Ovary (tissue), 10 donors: Measurements from ENCODE around the gene DCTPP1. TPM values are rescaled to one million over a fixed set of nuclear protein-coding genes. Genes with fewer than 3 reads are reported as not detected.
"Not testable (repeated sequence)": the region's sequence is repeated elsewhere in the genome, so short reads cannot be mapped to it uniquely, and the experiment has no call there.

Source experiments
- DNase-seq, 5 donors: peaks; one replicate each; pipeline ENCODE4 v3.0.0-alpha.2; 2019 to 2020
- H3K27ac ChIP-seq, 2 donors: fragments of 200-600 bp; one replicate each; pipeline versions ENCODE4 v1.5.1 to v1.8.0; 2019 to 2022
- H3K27me3 ChIP-seq: fragments of 200-600 bp; one replicate; pipeline ENCODE4 v1.8.0; 2022
- H3K36me3 ChIP-seq: fragments of 200-600 bp; sonication (generic); one replicate; pipeline ENCODE4 v1.5.1; 2019
- H3K4me1 ChIP-seq: one replicate; pipeline ENCODE4 v1.8.1; 2013; ENCODE audit warnings: mild to moderate bottlenecking, moderate library complexity; ENCODE audit not compliant: insufficient read depth
- H3K4me3 ChIP-seq: fragments of 200-600 bp; sonication (generic); one replicate; pipeline ENCODE4 v1.5.1; 2017
- H3K9me3 ChIP-seq, 2 donors: fragments of 200-600 bp in 1 of 2; sonication (generic) in 1 of 2; one replicate each; pipeline versions ENCODE4 v1.5.1 to v1.8.1; 2013 to 2019; ENCODE audit warnings: mild to moderate bottlenecking in 1 of 2, moderate library complexity in 1 of 2
- EP300 ChIP-seq: sonication (generic); formaldehyde crosslinking; IDR thresholded peaks from one replicate; pipeline ENCODE4 v1.6.1; 2017; ENCODE audit warnings: antibody characterized with exemption
- POLR2A ChIP-seq: fragments of 450-650 bp; IDR thresholded peaks from one replicate; pipeline ENCODE4 v1.6.1; 2017; ENCODE audit warnings: antibody characterized with exemption, mild to moderate bottlenecking, moderate library complexity
- WGBS, 3 donors: extraction: QIAGEN DNeasy Blood & Tissue Kit in 1 of 3; methylation state at CpG; one replicate each; pipeline versions ENCODE4 v1.1.5 to v1.1.7; 2013 to 2017; 5-methylcytosine and 5-hydroxymethylcytosine counted together
- intact Hi-C, 4 donors: fragments of 100-400 bp; cut with DNase I; formaldehyde crosslinking; loops; one replicate each; pipeline versions ENCODE4 v1.11.0 to v1.15.1; 2022 to 2023
- long read RNA-seq, 3 donors: library from polyadenylated mRNA in 2 of 3; unstranded in 2 of 3; transcript quantifications; one replicate each; pipeline ENCODE4 v2.0.0 and lab custom pipeline, GENCODE V29; 2021 to 2026
- polyA plus RNA-seq, 2 donors: library from polyadenylated mRNA; stranded (reverse); fragments of 200-250 nt in 1 of 2; fragments of 350-450 nt in 1 of 2; fragmentation: Illumina TruSeq in 1 of 2; extraction: RNeasy Lipid Tissue Mini Kit (QIAGEN cat#74804) in 1 of 2; gene quantifications; one replicate each; pipeline ENCODE4 v1.2.3, GENCODE V29; 2013 to 2014
- total RNA-seq, 7 donors: library from RNA; depleted of rRNA in 2 of 7; stranded (reverse); fragments of >200 nt in 2 of 7; fragmentation: NEBNext Ultra II Directional in 3 of 7; extraction: Animal tissue kit (Norgen Biotek cat#: 25700) in 3 of 7; gene quantifications; one replicate each; pipeline versions ENCODE4 v1.1.0 to v1.2.4, GENCODE V29; 2016 to 2023
- TF ChIP-seq, protein P1 (sequence below), 3 donors: fragments of 450-650 bp in 2 of 3; fragments of 200-600 bp in 1 of 3; IDR thresholded peaks; one replicate each; pipeline versions ENCODE4 v1.5.1 to v1.8.0; 2016 to 2022; ENCODE audit warnings: antibody characterized with exemption in 3 of 3, mild to moderate bottlenecking in 1 of 3
- donor health status: DM: no; HTN: no; CAD: no; lungs with moderate emphysema.
- donor health status: DM: no; HTN: no; CAD: no.
- donor health status: Bipolar disorder and iron deficiency.
- donor health status: DM: yes; HTN: yes; CAD: no.
- donor health status: DM: no; HTN: no; CAD: no.
- donor health status: DM: yes; HTN: yes; CAD: no.

DCTPP1 gene
- 10 to 100 TPM; 13.2 to 34.4 (median 22.9) TPM for total RNA-seq
- 10 to 100 TPM; 16.3 to 20.3 TPM for polyA plus RNA-seq
- long read RNA-seq, donor 1, transcript DCTPP1-201 (3 exons, 1,222 nt) = major isoform, 62 of 63 reads
- long read RNA-seq, donor 1, partial matches to known transcripts = 1 of 63 reads
- long read RNA-seq, donor 1, other reads (novel, unspliced or antisense) = 0 of 63 reads
- long read RNA-seq, donor 2, transcript DCTPP1-201 (3 exons, 1,222 nt) = major isoform, 49 of 54 reads
- long read RNA-seq, donor 2, partial matches to known transcripts = 0 of 54 reads
- long read RNA-seq, donor 2, other reads (novel, unspliced or antisense) = 0 of 54 reads
- long read RNA-seq, donor 3, transcript DCTPP1-201 (3 exons, 1,222 nt) = major isoform, 38 of 47 reads
- long read RNA-seq, donor 3, partial matches to known transcripts = 0 of 47 reads
- long read RNA-seq, donor 3, other reads (novel, unspliced or antisense) = 7 of 47 reads

DNA sequence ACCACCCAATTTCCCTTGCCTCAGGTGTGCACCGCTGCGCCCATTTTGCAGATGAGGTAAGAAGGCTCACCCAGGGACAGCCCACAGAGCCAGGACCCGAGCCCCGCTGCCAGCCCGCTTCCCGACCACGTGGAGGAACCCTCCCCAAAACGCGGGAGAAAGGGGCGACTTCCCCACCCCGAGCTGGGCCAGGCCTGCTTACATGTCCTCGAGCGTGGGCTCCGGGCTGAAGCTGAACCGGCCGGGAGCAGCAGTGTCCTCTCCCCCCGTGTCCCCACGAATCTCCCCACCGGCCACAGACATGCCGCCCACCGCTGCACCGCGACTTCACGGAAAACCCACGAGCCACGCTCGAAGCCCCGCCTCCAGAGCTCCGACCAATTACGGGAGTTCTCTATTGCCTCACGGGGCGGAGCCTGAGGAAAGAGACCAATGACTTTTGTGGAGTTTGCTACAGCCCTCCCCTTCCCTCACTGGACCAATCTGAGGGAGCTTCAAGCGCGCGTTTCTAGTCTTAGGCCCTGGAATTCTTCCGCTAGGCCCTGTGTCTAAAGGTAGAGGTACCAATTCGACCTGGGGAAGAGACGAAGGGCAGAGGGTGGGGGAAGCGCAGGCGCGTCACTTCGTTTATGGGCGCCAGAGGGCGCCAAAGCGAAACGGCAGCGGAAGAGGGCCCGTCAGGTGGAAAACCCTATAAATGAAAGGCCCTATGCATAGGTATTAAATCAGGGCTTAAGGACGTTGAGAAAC lies at the start of gene DCTPP1:
TSS of gene DCTPP1 (minus strand) at position 353 of the 750 bp plus-strand sequence. CDS start at position 303, 50 bp downstream.
- peak; percentile 92 to 97 (median 94) for DNase-seq
- TF ChIP-seq, protein P1, sequence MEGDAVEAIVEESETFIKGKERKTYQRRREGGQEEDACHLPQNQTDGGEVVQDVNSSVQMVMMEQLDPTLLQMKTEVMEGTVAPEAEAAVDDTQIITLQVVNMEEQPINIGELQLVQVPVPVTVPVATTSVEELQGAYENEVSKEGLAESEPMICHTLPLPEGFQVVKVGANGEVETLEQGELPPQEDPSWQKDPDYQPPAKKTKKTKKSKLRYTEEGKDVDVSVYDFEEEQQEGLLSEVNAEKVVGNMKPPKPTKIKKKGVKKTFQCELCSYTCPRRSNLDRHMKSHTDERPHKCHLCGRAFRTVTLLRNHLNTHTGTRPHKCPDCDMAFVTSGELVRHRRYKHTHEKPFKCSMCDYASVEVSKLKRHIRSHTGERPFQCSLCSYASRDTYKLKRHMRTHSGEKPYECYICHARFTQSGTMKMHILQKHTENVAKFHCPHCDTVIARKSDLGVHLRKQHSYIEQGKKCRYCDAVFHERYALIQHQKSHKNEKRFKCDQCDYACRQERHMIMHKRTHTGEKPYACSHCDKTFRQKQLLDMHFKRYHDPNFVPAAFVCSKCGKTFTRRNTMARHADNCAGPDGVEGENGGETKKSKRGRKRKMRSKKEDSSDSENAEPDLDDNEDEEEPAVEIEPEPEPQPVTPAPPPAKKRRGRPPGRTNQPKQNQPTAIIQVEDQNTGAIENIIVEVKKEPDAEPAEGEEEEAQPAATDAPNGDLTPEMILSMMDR (IDR thresholded peaks at IDR 0.05) = peak; percentile 61 to 91 (median 83)
- TF ChIP-seq EP300 (no peak), POLR2A (peak; percentile 22)
- Histone ChIP-seq H3K36me3 (no peaks in the 10 kb centered on the region), H3K27ac (peak within 1 kb of the TSS in 1 of 2 donors; percentile 71), H3K4me1 (peaks cover 7% of the 10 kb centered on the region), H3K27me3 (no peaks in the 10 kb centered on the region), H3K9me3 (no peaks in the 10 kb centered on the region), H3K4me3 (peak within 1 kb of the TSS; percentile 57)
- intact Hi-C loops = loop anchor here in 3 of 4 donors (10.0 kb wide), 3 partner anchors 95 to 195 kb away; partner anchors contain the start of genes ZNF764 (in 1 of the 3) and ZNF768 (in 1 of the 3)
- 0 to 1% (median 0%) methylated on average over 37 to 49 of the region's 49 CpGs for WGBS, 3 donors

DNA sequence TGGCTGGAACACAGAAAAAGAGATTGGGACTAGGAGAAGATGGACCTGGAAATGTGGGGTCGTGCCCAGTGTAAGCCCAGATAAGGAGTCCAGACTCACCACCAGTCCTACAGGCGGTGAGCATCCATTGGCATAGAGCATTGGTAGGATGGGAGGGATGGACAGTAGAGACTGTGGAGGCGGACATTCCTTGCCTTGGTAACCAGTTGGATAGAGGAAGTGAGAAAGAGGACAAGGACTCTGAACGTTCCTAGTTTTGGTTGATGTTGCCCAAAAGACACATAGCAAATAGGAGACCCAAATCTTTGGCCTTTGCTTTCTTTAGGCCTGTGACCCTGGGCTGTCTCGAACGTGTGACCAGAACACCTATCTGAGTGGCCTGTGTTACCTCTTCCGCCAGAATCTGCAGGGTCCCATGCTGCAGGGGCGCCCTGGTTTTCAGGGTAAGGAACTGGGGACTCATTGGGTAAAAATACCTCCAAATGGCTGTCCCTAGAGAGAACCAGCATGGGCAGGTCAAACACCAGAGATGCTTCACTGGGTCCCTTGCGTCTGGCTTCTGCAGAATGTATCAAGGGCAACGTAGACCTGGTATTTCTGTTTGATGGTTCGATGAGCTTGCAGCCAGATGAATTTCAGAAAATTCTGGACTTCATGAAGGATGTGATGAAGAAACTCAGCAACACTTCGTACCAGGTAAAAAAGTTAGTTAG lies 49.1 kb upstream of the DCTPP1 start:
- Histone ChIP-seq H3K9me3 (no peaks in the 10 kb centered on the region), H3K4me3 (no peak overlapping the region), H3K27me3 (no peaks in the 10 kb centered on the region), H3K27ac (no peak overlapping the region), H3K36me3 (no peaks in the 10 kb centered on the region), H3K4me1 (no peaks in the 10 kb centered on the region)
- WGBS, 3 donors = 86 to 88% (median 87%) methylated on average over 12 of the region's 12 CpGs
- DNase-seq = no peak
- TF ChIP-seq POLR2A (no peak), EP300 (no peak)
- TF ChIP-seq, protein P1 (IDR thresholded peaks at IDR 0.05) = no peak
- intact Hi-C loops = no loop called here

DNA sequence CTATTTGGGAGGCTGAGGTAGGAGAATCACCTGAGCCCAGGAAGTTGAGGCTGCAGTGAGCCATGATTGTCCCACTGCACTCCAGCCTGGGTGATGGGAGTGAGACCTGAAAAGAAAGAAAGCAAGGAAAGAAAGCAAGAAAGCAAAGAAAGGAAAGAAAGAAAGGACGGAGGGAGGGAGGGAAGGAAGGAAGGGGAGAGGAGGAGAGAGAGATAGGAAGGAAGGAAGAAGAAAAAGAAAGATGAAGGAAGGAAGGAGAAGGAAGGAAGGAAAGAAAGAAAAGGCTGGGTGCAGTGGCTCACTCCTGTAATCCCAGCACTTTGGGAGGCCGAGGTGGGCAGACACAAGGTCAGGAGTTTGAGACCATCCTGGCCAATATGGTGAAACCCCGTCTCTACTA lies 47.9 kb upstream of the DCTPP1 start:
- H3K27ac ChIP-seq, H3K4me1 ChIP-seq, intact Hi-C loops, H3K36me3 ChIP-seq, H3K27me3 ChIP-seq, H3K4me3 ChIP-seq, H3K9me3 ChIP-seq, DNase-seq: not testable (repeated sequence)
- WGBS, 3 donors = 75 to 81% (median 79%) methylated on average over 3 of the region's 3 CpGs

DNA sequence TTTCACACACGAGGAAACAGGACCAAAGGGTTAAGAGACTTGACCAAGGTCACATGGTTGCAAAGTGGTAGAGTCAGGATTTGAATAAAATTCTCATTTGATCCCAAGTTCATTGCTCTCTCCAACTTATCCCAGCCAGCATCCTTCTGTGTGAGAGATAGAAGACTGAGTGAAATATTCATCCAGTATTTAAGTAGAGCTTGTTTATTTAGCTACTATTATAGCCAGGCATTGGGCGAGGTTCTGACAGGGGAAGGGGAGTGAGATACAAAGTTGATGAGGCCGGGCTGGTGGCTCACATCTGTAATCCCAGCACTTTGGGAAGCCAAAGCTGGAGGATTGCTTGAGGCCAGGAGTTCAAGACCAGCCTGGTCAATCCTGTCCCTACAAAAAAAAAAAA lies 47.2 kb upstream of the DCTPP1 start:
- Histone ChIP-seq H3K27me3 (no peaks in the 10 kb centered on the region), H3K4me1 (no peaks in the 10 kb centered on the region), H3K9me3 (no peaks in the 10 kb centered on the region), H3K4me3 (no peak overlapping the region), H3K27ac (no peak overlapping the region), H3K36me3 (no peaks in the 10 kb centered on the region)
- intact Hi-C loops = no loop called here
- no peak for TF ChIP-seq POLR2A
- TF ChIP-seq, protein P1 (IDR thresholded peaks at IDR 0.05) = no peak
- WGBS, 3 donors = 50 to 60% (median 52%) methylated on average over 3 of the region's 3 CpGs
- DNase-seq = no peak
